NT2/D1 (cell line): Measurements from ENCODE around the gene BAIAP2L2.

Source experiments
- SUZ12 ChIP-seq: IDR thresholded peaks from 2 replicates; pipeline ENCODE4 v1.6.1; 2011; ENCODE audit not compliant: insufficient read length, insufficient read depth; ENCODE audit errors: extremely low read depth
- YY1 ChIP-seq: IDR thresholded peaks from 2 replicates; pipeline ENCODE4 v1.6.1; 2011; ENCODE audit not compliant: insufficient read length, insufficient read depth
- ZNF274 ChIP-seq: IDR thresholded peaks from 2 replicates; pipeline ENCODE4 v1.6.1; 2011; ENCODE audit warnings: mild to moderate bottlenecking, low read depth, low read length

DNA sequence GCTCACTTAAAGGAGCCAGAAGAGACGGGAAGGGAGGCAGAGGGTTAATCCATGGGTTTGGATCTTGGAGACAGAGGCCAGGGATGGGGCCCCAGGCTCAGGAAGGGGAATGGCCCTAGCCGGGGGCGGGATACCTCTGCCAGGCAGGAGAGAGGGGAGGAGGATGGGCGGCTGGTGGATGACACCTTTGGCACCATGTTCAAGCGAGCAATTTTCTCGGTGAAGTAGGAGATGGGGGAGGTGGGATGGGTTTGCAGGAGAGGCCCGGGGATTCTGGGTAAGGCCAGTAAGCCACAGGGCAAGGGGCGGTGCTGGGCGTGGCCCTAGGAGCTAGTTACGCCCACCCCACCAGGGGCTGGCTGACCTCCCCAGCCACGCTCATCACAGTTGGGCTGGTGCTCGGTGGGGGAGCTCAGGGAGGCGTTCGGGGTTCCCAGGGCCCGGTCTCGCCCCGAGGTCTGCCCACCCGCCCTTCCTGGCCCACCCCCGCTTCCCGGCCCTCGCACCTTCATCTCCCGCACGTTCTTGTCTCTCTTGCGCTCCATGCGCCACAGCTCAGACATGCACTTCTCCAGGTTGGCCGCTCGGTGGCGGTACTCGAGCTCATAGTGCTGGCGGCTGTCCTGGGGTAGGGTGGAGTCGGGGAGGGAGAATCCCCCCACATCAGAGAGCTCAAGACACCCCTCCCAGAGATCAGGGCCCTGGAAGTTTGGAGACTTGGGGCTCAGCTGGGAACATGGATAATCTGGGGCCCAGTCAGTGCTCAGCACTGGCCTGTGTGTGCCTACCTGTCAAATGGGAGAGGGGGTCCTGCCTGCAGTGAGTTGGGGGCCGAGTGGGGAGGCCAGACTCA, 12.7 kb downstream of the BAIAP2L2 start:
- TF ChIP-seq YY1: no peak
- TF ChIP-seq ZNF274: no peak
- TF ChIP-seq SUZ12: no peak
